Smooth muscle cell (in vitro differentiated cells): ENCODE data around the gene AHNAK. TPM values are rescaled to one million over a fixed set of nuclear protein-coding genes. Genes with fewer than 3 reads are reported as not detected.

Experiments used
- DNase-seq: peaks from one replicate; lab custom pipeline; 2025; ENCODE audit not compliant: unreplicated experiment; lab: John Stamatoyannopoulos, UW
- H2AFZ ChIP-seq: fragments of 200-600 bp; sonication (generic); 2 replicates; pipeline ENCODE4 v1.6.0; 2016; ENCODE audit warnings: antibody characterized with exemption, low read depth, mild to moderate bottlenecking
- H3F3A ChIP-seq: fragments of 200-600 bp; sonication (generic); 2 replicates; pipeline ENCODE4 v1.6.0; 2017; ENCODE audit warnings: antibody characterized with exemption, low read depth
- H3K27ac ChIP-seq: fragments of 200-600 bp; sonication (generic); 2 replicates; pipeline ENCODE4 v1.5.1; 2016; ENCODE audit warnings: low read depth, mild to moderate bottlenecking
- H3K27me3 ChIP-seq: fragments of 200-600 bp; sonication (generic); 2 replicates; pipeline ENCODE4 v1.6.1; 2016; ENCODE audit warnings: low read depth, mild to moderate bottlenecking
- H3K36me3 ChIP-seq: fragments of 200-600 bp; sonication (generic); 2 replicates; pipeline ENCODE4 v1.5.1; 2016; ENCODE audit warnings: low read depth
- H3K4me1 ChIP-seq: fragments of 200-600 bp; sonication (generic); 2 replicates; pipeline ENCODE4 v1.5.1; 2016; ENCODE audit warnings: low read depth
- H3K4me2 ChIP-seq: fragments of 200-600 bp; sonication (generic); 2 replicates; pipeline ENCODE4 v1.6.0; 2016; ENCODE audit warnings: mild to moderate bottlenecking
- H3K4me3 ChIP-seq: fragments of 200-600 bp; sonication (generic); 2 replicates; pipeline ENCODE4 v1.5.1; 2016; ENCODE audit warnings: mild to moderate bottlenecking
- H3K79me2 ChIP-seq: fragments of 200-600 bp; sonication (generic); 2 replicates; pipeline ENCODE4 v1.6.0; 2016; ENCODE audit warnings: low read depth, mild to moderate bottlenecking
- H3K9ac ChIP-seq: fragments of 200-600 bp; sonication (generic); 2 replicates; pipeline ENCODE4 v1.6.0; 2016; ENCODE audit warnings: low read depth
- H3K9me3 ChIP-seq: fragments of 200-600 bp; sonication (generic); replicated peaks from 2 replicates; pipeline ENCODE4 v1.5.1; 2016; ENCODE audit warnings: low read depth
- H4K20me1 ChIP-seq: fragments of 200-600 bp; sonication (generic); 2 replicates; pipeline ENCODE4 v1.6.0; 2016; ENCODE audit warnings: low read depth
- CTCF ChIP-seq: fragments of 200-600 bp; sonication (generic); IDR thresholded peaks from 2 replicates; pipeline ENCODE4 v1.5.1; 2017; ENCODE audit warnings: borderline replicate concordance, mild to moderate bottlenecking, antibody characterized with exemption; ENCODE audit not compliant: insufficient read depth, poor library complexity, severe bottlenecking
- WGBS: methylation state at CpG from one replicate; pipeline ENCODE4 v1.1.7; 2016; ENCODE audit warnings: low lambda C conversion rate; 5-methylcytosine and 5-hydroxymethylcytosine counted together
- polyA plus RNA-seq: library from polyadenylated mRNA; unstranded; fragments of >200 nt; fragmentation: Nextera tagmentation; extraction: Ambion mirVana; gene quantifications from 2 replicates; pipeline ENCODE4 v1.2.1, GENCODE V29; 2016
- total RNA-seq: library from RNA; depleted of rRNA; stranded (reverse); fragments of >200 nt; gene quantifications from 2 replicates; pipeline ENCODE4 v1.2.3, GENCODE V29; 2014

Gene AHNAK
- total and polyA plus RNA-seq, 2 experiments from 2014 or later: 27.2 to 229 TPM

GRCh38 chr11:62438641-62439040, 108.0 kb downstream of the AHNAK start:
- Histone ChIP-seq H4K20me1 (no peaks in the 10 kb centered on the region), H3F3A (no peaks in the 10 kb centered on the region), H3K9me3 (no peaks in the 10 kb centered on the region), H3K27ac (no peak overlapping the region), H3K4me2 (no peak overlapping the region), H3K36me3 (no peaks in the 10 kb centered on the region), H3K9ac (no peak overlapping the region), H3K27me3 (no peaks in the 10 kb centered on the region), H3K79me2 (no peaks in the 10 kb centered on the region), H3K4me3 (no peak overlapping the region), H2AFZ (no peak overlapping the region), H3K4me1 (no peaks in the 10 kb centered on the region)
- no peak for TF ChIP-seq CTCF
- no peak for DNase-seq
- WGBS: 91% methylated on average over 4 of the region's 4 CpGs

DNA sequence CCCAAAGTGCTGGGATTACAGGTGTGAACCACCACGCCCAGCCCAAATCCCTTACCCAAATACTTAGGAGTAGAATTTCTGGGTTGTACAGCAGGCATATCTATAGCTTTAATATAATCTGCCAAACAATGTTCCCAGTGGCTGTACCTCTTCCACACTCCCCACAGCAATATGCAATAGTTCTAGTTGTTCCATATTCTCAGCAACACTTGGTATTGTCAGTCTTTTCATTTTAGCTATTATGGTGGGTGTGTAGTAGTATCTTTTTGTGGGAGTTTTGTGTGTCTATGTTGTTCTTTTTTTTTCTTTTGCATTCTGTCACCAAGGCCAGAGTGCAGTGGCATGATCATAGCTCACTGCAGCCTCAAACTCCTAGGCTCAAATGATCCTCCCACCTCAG, 109.0 kb downstream of the AHNAK start:
- Histone ChIP-seq H3K4me1 (no peaks in the 10 kb centered on the region), H3K36me3 (no peaks in the 10 kb centered on the region), H2AFZ (no peak overlapping the region), H3K9me3 (no peaks in the 10 kb centered on the region), H4K20me1 (no peaks in the 10 kb centered on the region), H3F3A (no peaks in the 10 kb centered on the region), H3K4me3 (no peak overlapping the region), H3K9ac (no peak overlapping the region), H3K27ac (no peak overlapping the region), H3K79me2 (no peaks in the 10 kb centered on the region), H3K4me2 (no peak overlapping the region), H3K27me3 (no peaks in the 10 kb centered on the region)
- no peak for DNase-seq
- WGBS: 96% methylated on average over 1 of the region's 1 CpG
- TF ChIP-seq CTCF: no peak

- H3K27me3 ChIP-seq: no peaks in the 10 kb centered on the region
- H3K4me3 ChIP-seq: no peak overlapping the region
- H3K79me2 ChIP-seq: no peaks in the 10 kb centered on the region
- no peak for TF ChIP-seq CTCF
- no peak overlapping the region for H3K27ac ChIP-seq
- H3K9ac ChIP-seq: no peak overlapping the region
- H3K4me1 ChIP-seq: no peaks in the 10 kb centered on the region
- DNase-seq: no peak
- WGBS: 90% methylated on average over 5 of the region's 5 CpGs
- no peaks in the 10 kb centered on the region for H3K9me3 ChIP-seq
- no peaks in the 10 kb centered on the region for H3K36me3 ChIP-seq
- H2AFZ ChIP-seq: no peak overlapping the region
- no peaks in the 10 kb centered on the region for H4K20me1 ChIP-seq
- H3K4me2 ChIP-seq: no peak overlapping the region
- peaks cover 5% of the 10 kb centered on the region for H3F3A ChIP-seq
Observed at GRCh38 chr11:62435846-62436660, 110.6 kb downstream of the AHNAK start.

- Histone ChIP-seq H3K27me3 (no peaks in the 10 kb centered on the region), H3K4me2 (no peak overlapping the region), H3K9me3 (no peaks in the 10 kb centered on the region), H3F3A (peaks cover 14% of the 10 kb centered on the region), H3K4me3 (no peak overlapping the region), H3K36me3 (no peaks in the 10 kb centered on the region), H3K79me2 (no peaks in the 10 kb centered on the region), H3K27ac (no peak overlapping the region), H3K9ac (no peak overlapping the region), H2AFZ (no peak overlapping the region), H3K4me1 (no peaks in the 10 kb centered on the region), H4K20me1 (no peaks in the 10 kb centered on the region)
- DNase-seq: no peak
- no peak for TF ChIP-seq CTCF
- WGBS: 92% methylated on average over 6 of the region's 6 CpGs
Observed at GRCh38 chr11:62433904-62434276, 112.7 kb downstream of the AHNAK start.
